Neural progenitor cell (in vitro differentiated cells): ENCODE measurements around the gene MBIP. TPM values are rescaled to one million over a fixed set of nuclear protein-coding genes. Genes with fewer than 3 reads are reported as not detected.

Source experiments
- DNase-seq: peaks from one replicate; pipeline ENCODE4 v3.0.0-alpha.2; 2016; ENCODE audit warnings: low spot score
- H2AFZ ChIP-seq: fragments of 200-600 bp; sonication (generic); replicated peaks from 2 replicates; pipeline ENCODE4 v1.6.1; 2016; ENCODE audit warnings: antibody characterized with exemption
- H3F3A ChIP-seq: fragments of 200-600 bp; sonication (generic); 2 replicates; pipeline ENCODE4 v1.6.1; 2016; ENCODE audit warnings: antibody characterized with exemption, low read depth
- H3K27ac ChIP-seq: fragments of 200-600 bp; sonication (generic); 2 replicates; pipeline ENCODE4 v1.5.1; 2016; ENCODE audit warnings: mild to moderate bottlenecking
- H3K27me3 ChIP-seq: fragments of 200-600 bp; sonication (generic); 2 replicates; pipeline ENCODE4 v1.6.1; 2016; ENCODE audit warnings: mild to moderate bottlenecking, moderate library complexity
- H3K36me3 ChIP-seq: fragments of 200-600 bp; sonication (generic); 2 replicates; pipeline ENCODE4 v1.5.1; 2016
- H3K4me1 ChIP-seq: fragments of 200-600 bp; sonication (generic); 2 replicates; pipeline ENCODE4 v1.6.1; 2016; ENCODE audit warnings: mixed run types
- H3K4me2 ChIP-seq: fragments of 200-600 bp; sonication (generic); 2 replicates; pipeline ENCODE4 v1.6.1; 2016
- H3K4me3 ChIP-seq: fragments of 200-600 bp; sonication (generic); 2 replicates; pipeline ENCODE4 v1.5.1; 2016
- H3K79me2 ChIP-seq: fragments of 200-600 bp; sonication (generic); 2 replicates; pipeline ENCODE4 v1.6.1; 2016; ENCODE audit warnings: low read depth
- H3K9ac ChIP-seq: fragments of 200-600 bp; sonication (generic); 2 replicates; pipeline ENCODE4 v1.6.1; 2016
- H3K9me3 ChIP-seq: fragments of 200-600 bp; sonication (generic); 2 replicates; pipeline ENCODE4 v1.5.1; 2016; ENCODE audit warnings: low read depth
- H4K20me1 ChIP-seq: fragments of 200-600 bp; sonication (generic); 2 replicates; pipeline ENCODE4 v1.6.1; 2016; ENCODE audit warnings: low read depth
- H3K27ac Mint-ChIP-seq: 3 replicates; pipeline ENCODE4 v1.8.0; 2021; ENCODE audit warnings: mixed read lengths
- H3K27me3 Mint-ChIP-seq: 2 replicates; pipeline ENCODE4 v1.8.0; 2022; ENCODE audit warnings: low read depth, mild to moderate bottlenecking, inconsistent platforms, moderate library complexity, mixed read lengths; ENCODE audit not compliant: insufficient read depth
- H3K36me3 Mint-ChIP-seq: 3 replicates; pipeline ENCODE4 v1.8.0; 2021; ENCODE audit warnings: mixed read lengths
- H3K4me1 Mint-ChIP-seq: 3 replicates; pipeline ENCODE4 v1.8.0; 2021; ENCODE audit warnings: mixed read lengths
- H3K4me3 Mint-ChIP-seq: 3 replicates; pipeline ENCODE4 v1.8.0; 2021; ENCODE audit warnings: mild to moderate bottlenecking, moderate library complexity, mixed read lengths
- H3K9me3 Mint-ChIP-seq: 3 replicates; pipeline ENCODE4 v1.8.0; 2020; ENCODE audit warnings: mixed read lengths
- EZH2 ChIP-seq: fragments of 200-600 bp; sonication (generic); IDR thresholded peaks from 2 replicates; pipeline ENCODE4 v1.6.1; 2017; ENCODE audit warnings: antibody characterized with exemption, mild to moderate bottlenecking, moderate library complexity
- EZH2phosphoT487 ChIP-seq: fragments of 200-600 bp; sonication (generic); IDR thresholded peaks from 2 replicates; pipeline ENCODE4 v1.6.1; 2017; ENCODE audit warnings: antibody characterized with exemption
- total RNA-seq: library from RNA; depleted of rRNA; stranded (reverse); fragments of >200 nt; gene quantifications from 2 replicates; pipeline ENCODE4 v1.2.3, GENCODE V29; 2015; ENCODE audit warnings: low replicate concordance
- TF ChIP-seq, protein P1 (sequence below): fragments of 200-600 bp; sonication (generic); IDR thresholded peaks from 2 replicates; pipeline ENCODE4 v1.5.1; 2017; ENCODE audit warnings: antibody characterized with exemption, mild to moderate bottlenecking

Gene MBIP
- total RNA-seq, 1 donor from 2014 or later = 49.7 TPM

- no peak for TF ChIP-seq EZH2phosphoT487
- TF ChIP-seq, protein P1, sequence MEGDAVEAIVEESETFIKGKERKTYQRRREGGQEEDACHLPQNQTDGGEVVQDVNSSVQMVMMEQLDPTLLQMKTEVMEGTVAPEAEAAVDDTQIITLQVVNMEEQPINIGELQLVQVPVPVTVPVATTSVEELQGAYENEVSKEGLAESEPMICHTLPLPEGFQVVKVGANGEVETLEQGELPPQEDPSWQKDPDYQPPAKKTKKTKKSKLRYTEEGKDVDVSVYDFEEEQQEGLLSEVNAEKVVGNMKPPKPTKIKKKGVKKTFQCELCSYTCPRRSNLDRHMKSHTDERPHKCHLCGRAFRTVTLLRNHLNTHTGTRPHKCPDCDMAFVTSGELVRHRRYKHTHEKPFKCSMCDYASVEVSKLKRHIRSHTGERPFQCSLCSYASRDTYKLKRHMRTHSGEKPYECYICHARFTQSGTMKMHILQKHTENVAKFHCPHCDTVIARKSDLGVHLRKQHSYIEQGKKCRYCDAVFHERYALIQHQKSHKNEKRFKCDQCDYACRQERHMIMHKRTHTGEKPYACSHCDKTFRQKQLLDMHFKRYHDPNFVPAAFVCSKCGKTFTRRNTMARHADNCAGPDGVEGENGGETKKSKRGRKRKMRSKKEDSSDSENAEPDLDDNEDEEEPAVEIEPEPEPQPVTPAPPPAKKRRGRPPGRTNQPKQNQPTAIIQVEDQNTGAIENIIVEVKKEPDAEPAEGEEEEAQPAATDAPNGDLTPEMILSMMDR = no peak
- no peak for TF ChIP-seq EZH2
- peaks cover 46% of the 10 kb centered on the region for H3K36me3 Mint-ChIP-seq
- no peaks in the 10 kb centered on the region for H3K4me1 Mint-ChIP-seq
- no peaks in the 10 kb centered on the region for H4K20me1 ChIP-seq
- H3K4me1 ChIP-seq = no peaks in the 10 kb centered on the region
- peaks cover 29% of the 10 kb centered on the region for H3K36me3 ChIP-seq
- H3F3A ChIP-seq = no peaks in the 10 kb centered on the region
- no peak for DNase-seq
- H3K79me2 ChIP-seq = no peaks in the 10 kb centered on the region
- no peaks in the 10 kb centered on the region for H3K9me3 Mint-ChIP-seq
- no peaks in the 10 kb centered on the region for H3K27me3 ChIP-seq
- H3K9ac ChIP-seq = no peak overlapping the region
- no peak overlapping the region for H3K4me3 ChIP-seq
- H2AFZ ChIP-seq = no peak overlapping the region
- no peaks in the 10 kb centered on the region for H3K27me3 Mint-ChIP-seq
- H3K4me3 Mint-ChIP-seq = no peak overlapping the region
- no peak overlapping the region for H3K27ac ChIP-seq
- H3K4me2 ChIP-seq = no peak overlapping the region
- H3K9me3 ChIP-seq = no peaks in the 10 kb centered on the region
- no peak overlapping the region for H3K27ac Mint-ChIP-seq
Observed at GRCh38 chr14:36304895-36305294, 15.5 kb downstream of the MBIP start.

DNA sequence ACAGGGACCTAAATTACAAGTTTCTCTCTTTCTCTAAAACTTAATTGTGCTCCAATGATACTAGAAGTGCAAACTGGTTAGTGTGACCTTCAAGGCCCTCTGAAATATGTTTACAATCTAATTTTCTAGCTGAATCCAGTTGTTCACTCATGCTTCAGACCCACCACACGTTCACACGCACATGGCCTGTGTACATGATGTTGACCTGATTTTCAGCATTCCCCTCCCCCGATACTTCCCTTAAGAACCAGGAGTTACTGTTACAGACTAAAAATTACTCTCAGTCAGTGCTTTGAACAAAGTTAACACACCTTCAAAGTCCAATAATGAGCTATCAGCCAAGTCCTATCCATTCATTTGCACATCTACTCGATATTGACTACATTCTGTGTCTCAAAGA, 16.5 kb downstream of the MBIP start:
- TF ChIP-seq, protein P1 = no peak
- TF ChIP-seq EZH2 = no peak
- no peak for TF ChIP-seq EZH2phosphoT487
- Mint-ChIP-seq H3K27me3 (no peaks in the 10 kb centered on the region), H3K4me3 (no peak overlapping the region), H3K4me1 (no peaks in the 10 kb centered on the region), H3K9me3 (no peaks in the 10 kb centered on the region), H3K27ac (no peak overlapping the region), H3K36me3 (peaks cover 41% of the 10 kb centered on the region)
- Histone ChIP-seq H3K4me2 (no peak overlapping the region), H3F3A (peaks cover under 1% of the 10 kb centered on the region), H3K4me3 (no peak overlapping the region), H2AFZ (no peak overlapping the region), H3K79me2 (no peaks in the 10 kb centered on the region), H4K20me1 (no peaks in the 10 kb centered on the region), H3K4me1 (no peaks in the 10 kb centered on the region), H3K9ac (no peak overlapping the region), H3K27me3 (no peaks in the 10 kb centered on the region), H3K36me3 (peaks cover 30% of the 10 kb centered on the region), H3K27ac (no peak overlapping the region), H3K9me3 (no peaks in the 10 kb centered on the region)
- DNase-seq = no peak

DNA sequence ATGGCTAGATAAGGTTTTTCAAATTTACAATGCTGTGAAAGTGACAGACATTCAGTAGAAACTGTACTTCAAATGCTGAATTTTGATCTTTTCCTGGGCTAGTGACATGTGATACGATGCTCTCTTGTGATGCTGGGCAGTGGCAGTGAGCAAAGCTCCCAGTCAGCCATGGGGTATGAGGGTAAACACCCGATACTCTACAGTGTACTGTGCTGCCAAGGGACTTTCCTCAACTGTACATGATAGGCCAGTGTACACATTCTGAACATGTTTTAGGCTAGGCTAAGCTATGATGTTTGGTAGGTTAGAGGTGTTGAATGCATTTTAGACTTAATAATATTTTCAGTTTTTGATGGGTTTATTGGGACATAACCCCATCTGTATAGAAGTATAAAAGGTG, 17.6 kb downstream of the MBIP start:
- H3K4me1 Mint-ChIP-seq = no peaks in the 10 kb centered on the region
- H3K36me3 ChIP-seq = peaks cover 39% of the 10 kb centered on the region

More for the DNA sequence above, 17.6 kb downstream of the MBIP start:
- H3K27ac Mint-ChIP-seq = no peak overlapping the region
- TF ChIP-seq EZH2phosphoT487 = no peak
- TF ChIP-seq, protein P1 = no peak
- no peak for TF ChIP-seq EZH2
- Histone ChIP-seq H3F3A (peaks cover 12% of the 10 kb centered on the region), H4K20me1 (no peaks in the 10 kb centered on the region), H3K27ac (no peak overlapping the region), H3K4me3 (no peak overlapping the region), H3K79me2 (no peaks in the 10 kb centered on the region), H2AFZ (no peak overlapping the region), H3K9ac (no peak overlapping the region), H3K4me2 (no peak overlapping the region), H3K27me3 (no peaks in the 10 kb centered on the region), H3K4me1 (no peaks in the 10 kb centered on the region), H3K9me3 (no peaks in the 10 kb centered on the region)
- DNase-seq = no peak
- H3K4me3 Mint-ChIP-seq = no peak overlapping the region
- H3K27me3 Mint-ChIP-seq = no peaks in the 10 kb centered on the region
- H3K36me3 Mint-ChIP-seq = peaks cover 42% of the 10 kb centered on the region
- no peaks in the 10 kb centered on the region for H3K9me3 Mint-ChIP-seq
